ENCODE measurements around the gene GNLY.

GNLY gene

DNA sequence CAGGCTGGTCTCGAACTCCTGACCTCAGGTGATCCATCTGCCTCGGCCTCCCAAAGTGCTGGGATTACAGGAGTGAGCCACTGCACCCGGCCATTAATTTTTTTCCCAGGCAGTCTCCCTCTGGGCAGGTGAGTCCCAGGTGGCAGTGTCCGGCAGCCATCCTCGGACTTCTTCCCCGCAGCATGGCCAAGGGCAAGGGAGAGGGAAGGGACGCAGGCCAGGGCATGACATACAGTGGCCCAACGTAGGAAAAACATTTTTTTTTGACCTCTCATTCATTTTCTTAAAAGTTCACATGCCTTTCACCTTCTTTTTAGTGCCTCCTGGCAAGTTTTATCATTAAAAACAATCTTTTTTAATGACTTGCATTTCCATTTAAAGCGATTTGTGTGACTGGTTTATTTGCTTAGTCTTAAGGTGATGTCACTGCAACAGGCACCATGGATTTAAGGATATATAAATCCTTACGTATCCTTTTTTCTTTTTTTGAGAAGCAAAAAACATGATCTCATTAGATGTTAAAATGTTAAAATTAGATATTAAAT lies 36.6 kb downstream of the GNLY start:
- no peak for DNase-seq

DNA sequence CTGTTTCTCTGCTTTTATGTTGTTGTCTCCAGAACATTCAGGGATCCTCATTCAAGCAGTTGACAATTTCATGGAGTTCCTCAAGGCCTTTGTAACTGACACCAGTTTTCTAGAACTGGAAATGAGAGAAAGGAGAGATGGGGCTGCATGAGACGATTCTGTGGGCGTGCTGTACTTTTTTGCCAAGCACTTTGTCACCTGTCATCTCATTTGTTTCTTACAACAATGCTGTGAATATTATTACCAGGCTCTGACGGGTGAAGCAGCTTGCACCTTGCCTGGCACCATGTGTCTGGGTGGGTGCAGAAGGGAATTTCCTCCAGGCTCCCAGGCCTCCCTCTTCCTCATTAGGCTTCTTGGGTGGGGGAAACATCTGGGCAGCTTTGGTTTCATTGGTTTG lies 37.4 kb downstream of the GNLY start:
- no peak for DNase-seq

DNA sequence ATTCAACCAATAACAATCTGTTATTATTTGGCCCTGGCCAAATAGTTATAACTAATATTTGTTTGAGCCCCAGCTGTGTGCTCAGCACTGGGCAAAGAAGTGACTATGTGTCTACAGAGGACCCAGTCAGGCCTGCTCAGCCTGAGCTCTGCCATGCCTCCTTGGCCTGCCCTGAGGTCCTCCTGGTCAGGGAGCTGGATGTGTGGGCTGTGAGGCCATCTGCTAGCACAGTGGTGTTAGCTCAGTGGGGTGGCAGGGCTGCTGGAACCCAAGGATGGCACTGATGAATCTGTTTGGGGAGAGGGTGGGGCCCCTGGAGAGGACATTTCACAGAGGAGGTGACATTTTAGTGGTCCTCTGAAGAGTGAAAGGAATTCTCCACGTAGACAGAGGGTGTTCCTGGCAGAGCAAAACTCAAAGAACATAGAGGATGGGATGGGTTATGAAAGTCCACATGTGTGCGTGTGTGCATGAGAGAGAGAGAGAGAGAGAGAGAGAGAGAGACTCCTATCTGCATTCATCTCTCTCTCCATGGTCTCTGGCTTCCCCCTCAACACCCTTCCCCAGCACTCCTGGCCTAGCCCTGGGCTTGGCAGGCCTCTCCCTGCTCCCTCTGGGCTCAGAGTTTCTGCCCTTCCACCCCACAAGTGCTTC lies 38.4 kb downstream of the GNLY start:
- no peak for DNase-seq

DNA sequence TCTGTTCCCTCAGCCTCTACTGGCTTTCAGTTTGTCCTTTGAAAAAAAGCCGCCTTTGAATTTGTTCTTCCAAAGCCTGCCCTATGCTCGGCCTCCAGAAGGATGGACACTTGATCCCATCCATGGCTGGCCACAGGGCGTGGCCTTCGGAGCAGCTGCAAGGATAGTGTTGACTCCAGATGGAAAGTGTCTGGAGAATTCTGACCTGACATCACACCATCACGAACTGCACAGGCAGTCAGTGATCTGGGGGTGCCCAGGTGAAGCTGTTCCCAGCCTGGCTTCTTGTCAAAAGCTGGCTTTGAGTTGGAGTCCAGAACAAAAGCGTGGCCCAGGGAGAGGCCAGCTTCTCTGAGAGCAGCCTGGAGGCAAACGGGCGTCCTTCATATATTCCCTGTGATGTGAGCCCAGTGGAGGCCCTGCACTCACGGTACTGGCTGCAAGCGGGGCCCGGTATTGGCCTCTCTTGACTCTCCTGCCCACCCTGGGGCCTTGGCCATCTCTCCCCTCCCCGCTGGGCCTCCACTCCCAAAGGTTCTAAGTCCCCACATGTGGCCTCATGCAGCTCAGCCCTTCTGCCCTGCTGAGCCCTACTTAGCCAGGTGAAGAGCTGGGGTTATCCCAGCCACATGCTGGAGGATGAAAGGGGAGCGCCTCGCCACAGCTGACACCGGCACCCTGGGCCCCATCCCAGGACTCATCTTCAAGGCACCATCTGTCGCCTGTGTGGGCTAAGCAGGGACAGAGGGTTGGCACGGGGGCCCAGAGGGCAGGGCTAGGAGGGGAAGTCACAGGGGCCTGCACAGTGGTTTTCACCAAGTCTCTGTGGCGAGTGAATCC lies 39.2 kb downstream of the GNLY start:
- DNase-seq, result no peak

DNA sequence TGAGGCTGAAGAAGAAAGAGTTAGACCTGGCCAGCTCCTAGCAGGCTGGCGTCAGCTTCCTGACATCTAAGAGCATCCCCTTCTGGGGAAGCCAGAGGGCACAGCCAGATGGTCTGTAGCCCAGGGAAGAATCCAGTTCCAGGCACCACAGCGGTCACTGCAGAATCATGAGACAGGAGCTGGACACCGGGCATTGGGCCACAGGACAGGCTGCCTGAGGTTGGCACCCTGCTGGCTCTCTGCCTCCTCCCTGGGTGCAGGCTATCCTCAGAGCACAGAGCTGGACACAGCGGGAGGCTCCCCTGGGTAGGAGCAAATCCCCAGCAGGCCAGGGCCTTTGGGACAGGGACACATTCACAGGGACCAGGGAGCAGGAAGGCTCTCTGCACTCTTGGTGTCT lies 39.9 kb downstream of the GNLY start:
- DNase-seq, result no peak

DNA sequence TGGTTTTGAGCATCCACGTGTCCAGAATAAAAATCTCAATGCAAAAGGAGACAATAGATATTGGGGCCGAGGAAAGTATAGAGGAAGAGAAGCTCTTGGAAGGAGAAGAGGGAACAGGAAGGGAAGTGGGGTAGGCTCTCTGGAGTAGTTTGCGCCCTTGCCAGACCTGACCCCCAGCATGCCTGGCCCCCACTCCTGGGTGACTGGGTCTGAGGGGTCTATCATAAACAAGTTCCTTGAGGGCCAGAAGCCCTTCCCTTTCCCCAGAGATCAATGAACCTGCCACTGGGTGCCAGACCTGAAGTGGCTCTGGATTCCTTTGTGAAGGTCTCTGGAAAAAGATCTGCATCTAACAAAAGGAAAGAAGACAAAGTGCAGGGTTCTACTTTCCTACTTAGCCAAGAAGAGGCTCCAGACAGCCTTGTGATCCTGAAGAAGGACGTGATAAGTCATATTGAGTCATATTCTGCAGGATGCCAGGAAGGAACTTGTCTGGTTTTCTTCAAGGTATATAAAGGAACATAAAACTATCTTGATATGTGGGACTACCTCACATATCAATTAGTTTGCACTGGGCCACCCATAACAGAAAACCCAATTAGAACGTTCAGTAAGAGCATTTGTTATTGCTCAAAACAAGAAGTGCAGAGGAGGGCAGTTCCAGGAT lies 40.9 kb downstream of the GNLY start:
- DNase-seq, result no peak

DNA sequence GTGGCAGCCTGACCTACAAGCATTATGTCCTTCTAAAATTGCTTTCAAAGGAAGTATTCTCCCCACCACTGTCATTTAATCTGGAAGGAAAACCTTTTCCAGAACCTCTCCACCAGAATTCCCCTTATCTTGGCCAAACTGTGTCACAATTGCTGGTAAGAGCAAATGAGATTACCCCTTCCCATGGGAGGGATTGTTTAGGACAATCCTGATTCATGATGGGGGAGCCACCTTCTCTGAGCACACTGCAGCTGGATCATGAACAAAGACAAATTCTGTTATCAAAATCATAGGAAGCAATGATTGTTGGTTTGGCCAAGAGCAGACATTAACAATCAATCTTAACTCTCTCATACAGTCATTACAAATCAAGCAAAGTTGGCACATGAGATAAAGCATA lies 41.5 kb downstream of the GNLY start:
- no peak for DNase-seq

DNA sequence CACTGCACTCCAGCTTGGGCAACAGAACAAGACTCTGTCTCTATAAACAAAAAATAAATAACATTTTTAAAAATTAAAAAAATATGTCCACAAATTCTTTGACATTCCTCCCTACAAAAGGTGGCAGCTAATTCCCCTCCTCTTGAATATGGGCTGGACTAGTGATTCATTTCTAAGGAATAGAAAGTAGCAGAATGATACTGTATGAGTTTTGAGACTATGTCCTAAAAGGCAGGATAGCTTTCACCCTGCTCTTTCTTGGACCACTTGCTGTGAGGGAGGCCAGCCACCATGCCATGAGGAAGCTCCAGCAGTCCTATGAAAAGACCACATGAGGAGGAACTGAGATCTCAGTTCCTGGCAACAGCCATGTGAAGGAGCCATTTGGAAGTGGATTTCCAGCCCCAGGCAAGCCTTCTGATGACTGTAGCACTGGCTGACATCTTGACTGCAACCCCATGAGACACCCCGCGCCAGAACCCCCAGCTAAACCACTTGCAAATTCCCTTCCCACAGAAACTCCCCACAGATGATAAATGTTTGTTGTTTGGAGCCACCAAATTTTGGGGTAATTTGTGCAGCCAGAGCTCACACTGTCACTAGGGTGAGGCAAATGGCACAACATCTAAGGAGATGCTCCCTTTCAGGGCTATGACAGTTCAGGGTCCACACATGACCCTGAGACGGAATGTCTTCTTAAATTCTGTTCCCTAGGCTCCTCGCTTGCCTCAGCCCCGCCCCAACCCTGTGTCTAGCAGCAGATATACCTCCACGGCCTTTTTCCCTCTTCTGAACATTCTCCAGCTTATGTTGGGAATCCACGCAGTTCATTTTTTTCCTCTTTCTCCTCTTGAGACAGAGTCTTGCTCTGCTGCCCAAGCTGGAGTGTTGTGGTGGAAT lies 42.5 kb downstream of the GNLY start:
- DNase-seq, result no peak

DNA sequence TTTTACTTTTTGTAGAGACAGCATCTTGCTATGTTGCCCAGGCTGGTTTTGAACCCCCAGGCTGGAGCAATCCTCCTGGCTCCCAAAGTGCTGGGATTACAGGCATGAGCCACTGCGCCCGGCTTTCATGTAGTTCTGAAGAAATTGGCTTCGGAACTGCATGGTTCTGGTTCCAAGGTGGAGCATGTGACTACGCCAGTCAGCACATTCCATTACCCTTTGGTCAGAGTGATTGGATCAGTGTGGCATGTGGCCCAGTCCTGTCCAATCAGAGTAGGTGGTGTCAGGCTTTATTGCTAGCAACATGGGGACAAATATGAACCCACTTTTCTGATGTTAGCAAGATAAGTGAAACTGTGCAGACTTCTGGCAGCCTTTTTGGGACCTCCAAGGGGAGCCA lies 43.3 kb downstream of the GNLY start:
- DNase-seq, result no peak

DNA sequence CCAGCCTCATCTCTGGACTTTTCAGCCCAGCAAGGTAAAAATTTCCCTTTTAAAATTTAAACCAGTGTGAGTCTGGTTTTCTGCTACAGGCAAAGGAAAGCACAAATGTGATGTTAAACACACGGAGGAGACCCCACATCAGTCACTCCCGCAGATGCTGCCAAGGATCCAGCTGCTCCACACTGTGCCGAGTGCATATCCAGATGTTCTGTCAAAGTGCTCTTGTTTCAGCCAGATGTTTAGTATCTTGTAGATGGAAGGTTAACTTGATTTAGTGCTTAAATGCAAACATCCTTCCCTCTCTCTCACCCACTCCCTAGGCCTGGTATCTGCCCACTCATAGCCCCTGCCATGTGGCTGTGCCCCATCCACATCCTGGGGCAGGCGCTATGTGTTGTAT lies 43.8 kb downstream of the GNLY start:
- no peak for DNase-seq

DNA sequence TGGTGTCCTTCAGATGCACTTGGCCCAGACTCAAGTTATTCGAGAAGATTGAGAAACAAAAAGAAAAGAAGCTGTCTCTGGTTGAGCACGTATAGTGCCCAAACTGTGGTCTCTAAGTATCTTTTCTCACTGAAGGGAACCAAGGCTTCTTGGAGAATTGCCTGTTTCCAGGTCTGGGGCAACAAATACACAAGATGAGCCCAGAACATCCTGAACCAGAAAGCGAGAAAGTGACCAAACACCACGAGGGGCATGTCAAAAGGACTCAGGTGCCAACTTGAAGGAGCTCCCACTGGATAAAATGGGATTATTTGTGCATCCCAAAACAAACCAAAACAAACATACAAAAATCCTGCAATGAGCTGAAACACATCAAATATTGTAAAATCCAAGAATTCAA lies 46.0 kb downstream of the GNLY start:
- no peak for DNase-seq

DNA sequence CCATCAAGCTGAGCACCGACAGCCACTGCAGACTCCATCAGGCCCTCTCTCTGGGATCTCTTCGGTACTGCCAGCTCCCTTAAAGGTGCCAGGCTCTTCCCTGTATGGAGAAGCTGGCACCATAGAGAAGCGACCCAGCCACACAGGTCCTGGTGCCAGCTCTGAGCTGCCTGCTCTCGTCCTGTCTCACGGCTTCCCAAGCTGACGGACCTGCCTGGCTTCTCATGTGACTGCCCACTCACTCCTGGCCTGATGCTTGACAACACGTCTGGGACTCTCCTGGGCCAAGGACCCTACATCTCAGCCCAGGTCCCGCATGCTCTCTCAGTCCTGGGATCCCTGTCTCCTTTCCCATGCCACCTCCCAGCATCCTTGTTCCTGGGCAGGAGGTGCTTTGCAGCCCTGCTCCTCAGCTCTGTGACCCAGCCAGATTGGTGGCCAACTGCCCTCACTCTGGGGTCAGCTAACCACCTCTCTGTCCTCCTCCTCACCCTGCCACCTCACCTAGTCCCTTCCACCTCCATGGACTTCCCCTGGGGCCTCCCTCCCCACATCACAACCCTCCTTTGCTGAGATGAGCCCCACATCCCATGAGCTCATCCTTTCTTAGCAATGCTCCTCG lies 47.2 kb downstream of the GNLY start:
- DNase-seq, result no peak

DNA sequence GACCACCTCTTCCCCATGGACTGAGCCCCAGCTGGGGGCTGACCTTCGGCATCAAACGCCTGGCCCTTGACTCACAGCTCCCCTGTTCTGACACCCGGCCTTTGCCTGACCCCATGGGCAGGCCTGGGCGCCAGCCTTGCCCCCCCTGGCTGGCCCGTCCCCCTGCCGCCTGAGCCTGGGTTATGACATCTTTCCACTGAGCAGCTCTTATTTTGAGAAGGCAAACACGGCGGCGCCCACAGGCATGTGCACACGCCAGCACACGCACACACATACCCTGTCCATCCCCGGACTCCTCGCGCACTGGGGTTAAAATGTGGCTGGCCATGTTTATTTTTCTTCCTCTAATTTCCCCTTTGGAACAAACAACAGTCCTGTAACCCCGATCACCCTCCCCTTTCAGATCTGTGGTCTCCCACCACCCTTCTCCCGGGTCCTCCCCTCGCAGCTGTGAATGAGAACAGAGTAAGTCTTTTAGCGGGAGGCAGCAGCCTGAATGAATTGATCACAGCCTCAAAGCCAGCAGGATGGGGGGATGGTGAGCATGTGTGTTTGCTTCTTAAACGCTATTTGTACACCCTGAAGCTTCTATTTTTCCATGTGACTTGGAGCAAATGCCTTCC lies 47.8 kb downstream of the GNLY start:
- DNase-seq, result no peak

DNA sequence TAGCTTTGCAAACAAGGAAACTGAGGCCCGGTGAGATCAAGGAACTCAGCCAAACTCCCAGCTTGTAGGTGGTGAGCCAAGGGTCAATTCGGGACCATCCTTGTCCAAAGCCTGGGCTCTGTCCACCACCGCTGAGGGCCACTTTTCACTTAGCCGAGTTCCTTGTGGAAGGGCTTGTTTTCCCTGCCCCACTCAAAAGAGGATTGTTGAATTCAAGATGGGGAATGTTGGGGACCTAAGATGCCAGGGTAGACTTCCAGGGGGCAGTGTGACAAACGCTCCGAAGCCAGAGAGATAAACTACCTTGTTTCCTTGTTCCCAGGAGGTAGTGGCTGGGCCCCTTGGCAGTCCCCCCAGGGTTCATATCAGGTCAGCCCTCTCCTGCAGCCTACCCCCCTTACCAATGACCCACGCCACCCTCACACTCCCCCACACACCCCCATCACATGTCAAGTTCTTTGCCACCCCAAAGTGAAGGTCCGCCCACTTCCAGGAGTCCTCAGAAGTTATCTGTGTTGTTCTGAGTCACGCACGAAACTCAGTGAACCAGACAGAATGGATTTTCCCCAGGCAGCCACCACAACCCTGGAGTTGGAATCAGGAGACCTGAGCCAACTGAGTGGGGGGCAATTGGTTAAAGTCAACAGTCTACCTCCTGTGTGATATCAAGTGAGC lies 49.3 kb downstream of the GNLY start:
- DNase-seq, result no peak

DNA sequence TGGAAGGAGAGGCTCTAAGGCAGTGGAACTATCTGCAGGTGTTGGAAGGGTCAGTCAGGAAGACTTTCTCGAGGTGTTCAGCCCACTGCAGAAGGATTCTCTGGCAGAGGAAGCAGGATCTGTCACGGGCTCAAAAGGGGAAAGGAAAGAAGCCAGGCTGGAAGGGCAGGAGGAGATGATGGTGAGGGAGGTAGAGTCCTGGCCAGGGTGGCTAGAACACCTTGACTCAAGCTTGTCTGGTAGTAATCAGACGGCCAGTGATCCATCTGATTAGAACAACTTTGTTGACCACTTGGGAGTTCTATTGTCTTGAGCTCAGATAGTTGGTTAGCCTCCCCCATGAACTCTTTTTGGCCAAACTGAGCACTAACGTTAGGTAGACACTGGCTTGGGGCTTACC lies 49.9 kb downstream of the GNLY start:
- no peak for DNase-seq

DNA sequence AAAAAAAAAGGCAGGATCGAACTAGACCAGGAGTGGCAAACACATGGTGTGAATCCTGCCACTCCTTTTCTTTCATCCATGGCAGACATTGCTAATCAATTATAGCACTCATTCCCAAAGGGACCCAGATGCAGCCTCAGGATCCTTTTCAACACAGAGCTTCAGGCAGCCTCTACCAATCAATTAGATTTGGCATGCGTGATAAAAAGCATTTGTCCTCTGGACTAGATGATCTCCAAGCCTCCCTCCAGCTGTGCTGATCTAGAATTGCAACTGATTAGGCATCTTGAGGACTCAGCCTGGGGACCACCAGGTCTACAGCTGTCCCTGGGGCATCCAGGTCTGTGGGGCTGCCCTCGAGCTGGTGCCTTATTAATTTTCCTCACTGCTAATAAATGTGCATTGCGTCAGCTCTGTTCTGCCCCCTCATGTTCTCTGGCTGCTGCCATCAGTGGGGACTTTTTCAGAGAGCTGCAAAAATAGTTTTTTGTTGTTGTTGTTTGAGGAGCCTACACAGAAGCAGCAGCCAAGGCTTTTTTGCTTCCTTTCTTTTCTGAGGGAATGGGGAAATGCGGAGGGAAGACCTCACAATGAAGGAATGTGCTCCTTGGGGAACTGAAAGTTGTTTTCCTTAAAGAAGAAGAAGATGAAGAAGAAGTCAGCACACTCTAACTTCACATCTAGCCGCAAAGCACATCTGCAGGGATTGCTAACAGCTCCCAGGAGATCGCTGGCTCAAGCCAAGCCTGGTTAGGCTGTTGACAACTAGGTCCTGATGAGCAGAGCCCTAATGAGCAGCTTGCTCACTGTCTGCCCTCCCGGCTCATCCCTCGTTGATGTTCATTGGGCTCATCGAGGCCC lies 50.8 kb downstream of the GNLY start:
- no peak for DNase-seq

DNA sequence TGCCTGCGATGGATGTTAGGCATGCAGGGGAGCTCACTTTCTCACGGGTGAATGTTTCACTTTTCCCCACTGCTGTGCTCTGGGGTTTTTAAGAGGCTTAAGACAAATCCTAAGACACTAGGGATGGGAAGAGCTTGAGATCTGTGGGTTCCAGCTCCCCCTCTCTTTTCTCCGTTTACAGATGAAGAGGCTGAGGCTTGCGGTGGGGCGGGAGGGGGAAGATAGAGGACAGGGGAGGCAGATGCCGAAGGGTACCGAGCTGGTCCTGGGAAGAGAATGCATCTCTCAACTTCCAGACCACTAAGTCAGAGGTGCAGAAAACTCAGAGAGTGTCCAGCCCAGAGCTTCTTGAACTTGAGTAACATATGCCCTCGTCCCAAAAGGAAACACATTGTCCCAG lies 51.5 kb downstream of the GNLY start:
- no peak for DNase-seq

DNA sequence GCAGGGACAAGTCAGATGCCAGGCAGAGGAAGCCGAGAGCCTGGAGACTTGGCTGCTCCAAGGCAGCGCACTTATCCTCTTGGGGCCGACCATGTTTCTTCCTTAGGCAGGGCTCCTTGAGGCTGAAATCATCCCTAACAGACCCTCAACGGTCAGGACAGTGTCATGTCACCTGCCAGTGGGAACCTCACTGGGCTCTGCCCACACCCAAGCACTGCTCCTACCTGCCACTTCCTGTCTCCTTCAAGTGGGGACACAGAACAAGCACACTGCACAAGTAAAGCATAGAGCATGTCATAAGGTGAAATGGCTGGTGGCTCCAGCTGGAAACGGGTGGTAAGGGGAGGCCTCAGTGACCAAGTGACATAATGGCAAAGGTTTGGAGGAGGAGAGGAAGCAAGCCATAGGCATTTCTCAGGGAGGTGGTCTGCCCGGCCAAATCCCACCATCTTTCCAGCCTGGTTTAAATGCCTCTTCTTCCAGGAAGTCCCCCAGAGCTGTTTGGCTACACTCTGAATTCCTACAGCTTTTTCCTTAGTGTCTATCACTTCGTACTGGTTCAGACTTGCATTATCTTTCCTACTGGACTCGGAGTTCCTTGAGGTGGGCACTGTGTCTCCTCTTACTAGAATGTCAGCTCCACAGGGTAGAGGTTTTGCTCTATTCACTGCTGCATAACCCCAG lies 52.3 kb downstream of the GNLY start:
- DNase-seq, result no peak

DNA sequence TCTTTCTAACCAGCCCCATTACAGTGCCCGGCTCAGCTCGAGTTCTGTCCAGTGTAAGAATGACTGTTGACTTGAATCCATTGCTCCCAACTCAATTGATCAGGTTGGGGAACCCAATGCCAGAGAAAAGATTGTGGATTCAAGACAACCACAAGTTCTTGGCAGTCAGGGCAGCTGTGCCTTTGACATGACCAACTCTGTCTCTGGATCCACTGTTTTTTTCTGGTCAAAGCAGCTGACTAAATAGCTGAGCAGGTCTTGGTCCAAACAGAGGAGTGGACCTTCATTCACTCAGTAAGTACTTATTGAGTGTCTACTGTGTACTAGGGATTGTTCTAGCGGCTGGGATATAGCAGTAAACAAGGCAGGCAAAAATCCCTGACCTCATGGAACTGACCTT lies 53.3 kb downstream of the GNLY start:
- DNase-seq, result no peak

All from activated CD4-positive, alpha-beta T cell treated with anti-CD3 and anti-CD28 coated beads, Interleukin-2, Interleukin-6, amounts not matched to agents 100 ng/mL and 50 ng/mL, durations not matched to agents 16 hours and 8 hours (primary cell).